ENCODE measurements around the gene KIF5C. TPM values are rescaled to one million over a fixed set of nuclear protein-coding genes. Genes with fewer than 3 reads are reported as not detected.

KIF5C gene
- total and polyA plus RNA-seq, 4 experiments from 2014 or later, result 3.0 to 21.3 (median 13.2) TPM

DNA sequence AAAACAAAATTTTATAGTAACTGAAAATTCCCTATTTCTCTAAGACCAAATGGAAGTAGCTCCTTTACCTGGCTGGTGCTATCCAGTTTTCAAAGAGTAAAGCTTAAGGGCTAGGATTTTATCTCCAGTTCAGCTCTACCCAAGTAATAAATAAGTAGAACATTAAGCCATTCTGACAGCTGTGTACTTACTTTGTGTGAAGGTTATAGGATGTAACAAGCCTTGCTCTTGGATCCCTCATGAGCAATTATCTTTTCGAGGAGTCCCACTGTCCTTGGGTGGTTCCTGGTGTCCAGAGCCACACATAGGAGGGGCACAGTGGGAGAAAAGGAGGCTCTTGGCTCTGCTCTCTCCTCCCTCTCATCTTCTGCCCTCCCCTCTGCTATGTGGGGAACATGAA is 45.5 kb downstream of the KIF5C start:
- Histone ChIP-seq H3K4me3 (ENCODE audit: low read length in 2 of 2) (no peak overlapping the region), H3K4me1 (ENCODE audit: insufficient read depth, low read length) (no peaks in the 10 kb centered on the region), H3K27me3 (ENCODE audit: insufficient read depth, low read length) (no peaks in the 10 kb centered on the region), H3K27ac (ENCODE audit: low read depth, low read length) (no peak overlapping the region), H3K9me3 (ENCODE audit: control insufficient read depth in 1 of 2, low read length in 2 of 2) (no peaks in the 10 kb centered on the region), H3K36me3 (ENCODE audit: insufficient read depth, low read length) (no peaks in the 10 kb centered on the region)
- ChIA-PET CTCF (ENCODE audit: partially characterized antibody) (no interaction called here), POLR2A (ENCODE audit: partially characterized antibody) (no interaction called here)
- Mint-ChIP-seq H3K4me3 (no peak overlapping the region), H3K36me3 (peaks cover 3 to 20% of the 10 kb centered on the region in 2 donors), H3K4me1 (peaks cover 4 to 10% (median 5%) of the 10 kb centered on the region in 4 donors), H3K9me3 (peaks cover 0 to 18% (median 7%) of the 10 kb centered on the region in 8 donors), H3K27ac (no peak overlapping the region), H3K27me3 (no peaks in the 10 kb centered on the region)
- intact Hi-C loops (cut with micrococcal nuclease), result no loop called here
- DNase-seq, result no peak

DNA sequence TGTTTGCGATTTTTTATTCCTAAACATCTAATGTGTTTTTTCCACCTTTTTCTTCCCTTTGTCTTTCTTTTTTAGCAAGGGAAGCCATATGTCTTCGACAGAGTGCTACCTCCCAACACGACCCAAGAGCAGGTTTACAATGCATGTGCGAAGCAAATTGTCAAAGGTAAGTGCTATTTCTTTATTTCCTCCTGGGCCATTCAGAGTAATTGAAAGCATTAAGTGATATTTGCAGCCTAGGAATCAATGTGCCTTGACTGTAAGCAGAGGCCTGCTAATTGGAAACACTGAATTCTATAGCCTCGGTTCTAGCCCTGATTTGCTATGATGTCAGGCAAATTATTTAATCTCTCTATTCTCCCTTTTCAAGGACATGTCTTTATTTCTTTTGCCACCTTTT is 47.0 kb downstream of the KIF5C start:
- Mint-ChIP-seq H3K27ac (peak overlapping the region in 1 of 7 donors; percentile 22), H3K27me3 (no peaks in the 10 kb centered on the region), H3K36me3 (peaks cover 5 to 18% of the 10 kb centered on the region in 2 donors), H3K4me1 (peaks cover 15 to 22% (median 16%) of the 10 kb centered on the region in 4 donors), H3K4me3 (no peak overlapping the region), H3K9me3 (peaks cover 0 to 18% (median 6%) of the 10 kb centered on the region in 8 donors)
- intact Hi-C loops (cut with micrococcal nuclease), result no loop called here
- H3K4me1 ChIP-seq (ENCODE audit: insufficient read depth, low read length), result peaks cover 13% of the 10 kb centered on the region
- no peak for DNase-seq
- H3K36me3 ChIP-seq (ENCODE audit: insufficient read depth, low read length), result no peaks in the 10 kb centered on the region
- ChIA-PET CTCF (ENCODE audit: partially characterized antibody) (no interaction called here), POLR2A (ENCODE audit: partially characterized antibody) (no interaction called here)
- H3K27me3 ChIP-seq (ENCODE audit: insufficient read depth, low read length), result no peaks in the 10 kb centered on the region
- no peaks in the 10 kb centered on the region for H3K9me3 ChIP-seq (ENCODE audit: control insufficient read depth in 1 of 2, low read length in 2 of 2)
- no peak overlapping the region for H3K27ac ChIP-seq (ENCODE audit: low read depth, low read length)
- no peak overlapping the region for H3K4me3 ChIP-seq (ENCODE audit: low read length in 2 of 2)

DNA sequence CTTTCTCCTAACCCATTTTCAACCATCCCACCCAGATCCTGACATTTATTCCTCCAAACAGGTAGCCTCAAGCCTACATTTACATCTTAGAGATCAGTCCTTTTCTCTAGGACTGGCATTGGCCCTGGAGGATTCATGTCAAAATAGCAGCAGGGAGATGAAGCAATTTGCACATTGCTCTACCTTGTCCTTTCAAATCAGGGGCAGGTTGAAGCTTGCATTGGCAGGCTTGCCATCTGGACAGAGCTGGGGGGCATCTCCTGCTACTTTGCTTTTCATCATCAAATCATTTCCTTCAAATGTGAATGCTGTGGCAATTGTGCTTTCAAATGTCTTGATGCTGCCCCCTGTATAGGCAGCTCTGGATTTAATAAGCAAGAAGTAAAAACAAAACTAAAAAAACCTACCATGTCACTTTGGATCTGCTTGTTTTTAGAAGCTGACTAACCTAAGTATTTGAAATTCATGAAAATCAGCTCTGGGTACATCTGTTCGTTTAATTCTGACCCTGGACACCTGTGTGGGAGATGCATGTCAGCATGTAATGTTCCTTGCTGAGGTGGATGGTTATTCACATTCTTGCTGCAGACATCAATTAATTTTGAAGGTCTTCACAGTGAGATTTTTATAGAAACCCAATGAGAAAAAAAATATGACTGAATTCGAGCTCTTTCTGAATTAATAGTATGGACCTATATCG is 47.9 kb downstream of the KIF5C start:
- no peaks in the 10 kb centered on the region for H3K36me3 ChIP-seq (ENCODE audit: insufficient read depth, low read length)
- CTCF ChIA-PET (ENCODE audit: partially characterized antibody), result no interaction called here
- POLR2A ChIA-PET (ENCODE audit: partially characterized antibody), result no interaction called here
- H3K27ac ChIP-seq (ENCODE audit: low read depth, low read length), result no peak overlapping the region
- no peaks in the 10 kb centered on the region for H3K27me3 Mint-ChIP-seq
- no peak for DNase-seq
- H3K27ac Mint-ChIP-seq, result peak overlapping the region in 2 of 7 donors; percentile 13 to 26
- H3K36me3 Mint-ChIP-seq, result peaks cover 6 to 10% of the 10 kb centered on the region in 2 donors
- H3K4me1 Mint-ChIP-seq, result peaks cover 19 to 30% (median 23%) of the 10 kb centered on the region in 4 donors
- H3K4me3 Mint-ChIP-seq, result no peak overlapping the region
- no peaks in the 10 kb centered on the region for H3K27me3 ChIP-seq (ENCODE audit: insufficient read depth, low read length)
- intact Hi-C loops (cut with micrococcal nuclease), result no loop called here
- peaks cover 0 to 13% (median 6%) of the 10 kb centered on the region in 8 donors for H3K9me3 Mint-ChIP-seq
- no peaks in the 10 kb centered on the region for H3K9me3 ChIP-seq (ENCODE audit: control insufficient read depth in 1 of 2, low read length in 2 of 2)
- H3K4me1 ChIP-seq (ENCODE audit: insufficient read depth, low read length), result peaks cover 20% of the 10 kb centered on the region
- no peak overlapping the region for H3K4me3 ChIP-seq (ENCODE audit: low read length in 2 of 2)

DNA sequence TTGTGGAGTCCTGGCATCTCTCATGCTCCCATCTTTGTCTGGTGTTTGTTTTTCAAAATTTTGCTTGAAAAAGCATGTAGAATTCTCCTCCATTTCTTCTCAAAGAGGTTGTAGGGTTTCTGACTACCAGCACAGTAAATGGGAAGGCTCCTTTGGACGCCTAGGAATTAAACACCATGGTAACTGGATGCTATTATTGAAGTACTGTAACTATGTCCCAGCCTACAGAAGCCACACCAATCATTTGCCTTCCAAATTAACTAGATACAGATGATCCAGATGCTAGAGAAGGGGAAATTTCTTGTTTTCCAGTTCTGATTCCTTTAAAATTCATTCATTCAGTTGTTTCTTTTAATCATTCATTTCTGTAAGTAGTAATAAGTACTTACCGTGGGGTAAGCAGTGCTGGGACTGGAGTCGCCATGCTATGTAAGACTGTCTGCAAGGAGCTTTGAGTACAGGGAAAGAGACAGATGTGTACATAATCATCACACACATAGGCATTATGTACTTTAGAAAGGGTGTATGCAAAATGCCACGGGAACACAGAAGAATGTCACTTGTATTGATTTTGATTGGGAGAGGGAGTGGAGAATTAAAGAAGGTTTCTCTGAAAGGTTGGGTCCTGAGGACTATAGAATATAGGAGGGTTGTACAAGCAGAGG is 49.6 kb downstream of the KIF5C start:
- Histone ChIP-seq H3K36me3 (ENCODE audit: insufficient read depth, low read length) (no peaks in the 10 kb centered on the region), H3K9me3 (ENCODE audit: control insufficient read depth in 1 of 2, low read length in 2 of 2) (no peaks in the 10 kb centered on the region), H3K27ac (ENCODE audit: low read depth, low read length) (no peak overlapping the region), H3K4me3 (ENCODE audit: low read length in 2 of 2) (no peak overlapping the region), H3K4me1 (ENCODE audit: insufficient read depth, low read length) (peaks cover 20% of the 10 kb centered on the region), H3K27me3 (ENCODE audit: insufficient read depth, low read length) (no peaks in the 10 kb centered on the region)
- ChIA-PET CTCF (ENCODE audit: partially characterized antibody) (interaction anchor here (1.4 kb wide), 1 partner anchor 14 kb away, joined by 3 read pairs; no protein-coding TSS in a partner anchor), POLR2A (ENCODE audit: partially characterized antibody) (no interaction called here)
- Mint-ChIP-seq H3K27ac (peak overlapping the region in 4 of 7 donors; percentile 4 to 26 (median 6)), H3K36me3 (peaks cover 3 to 6% of the 10 kb centered on the region in 2 donors), H3K27me3 (no peaks in the 10 kb centered on the region), H3K9me3 (peaks cover 0 to 1% (median 0%) of the 10 kb centered on the region in 8 donors), H3K4me1 (peaks cover 16 to 30% (median 21%) of the 10 kb centered on the region in 4 donors), H3K4me3 (peak overlapping the region in 3 of 8 donors; percentile 14 to 37 (median 37))
- intact Hi-C loops (cut with micrococcal nuclease), result loop anchor here (5.0 kb wide), 1 partner anchor 638 kb away; no protein-coding TSS in a partner anchor
- DNase-seq, result no peak

DNA sequence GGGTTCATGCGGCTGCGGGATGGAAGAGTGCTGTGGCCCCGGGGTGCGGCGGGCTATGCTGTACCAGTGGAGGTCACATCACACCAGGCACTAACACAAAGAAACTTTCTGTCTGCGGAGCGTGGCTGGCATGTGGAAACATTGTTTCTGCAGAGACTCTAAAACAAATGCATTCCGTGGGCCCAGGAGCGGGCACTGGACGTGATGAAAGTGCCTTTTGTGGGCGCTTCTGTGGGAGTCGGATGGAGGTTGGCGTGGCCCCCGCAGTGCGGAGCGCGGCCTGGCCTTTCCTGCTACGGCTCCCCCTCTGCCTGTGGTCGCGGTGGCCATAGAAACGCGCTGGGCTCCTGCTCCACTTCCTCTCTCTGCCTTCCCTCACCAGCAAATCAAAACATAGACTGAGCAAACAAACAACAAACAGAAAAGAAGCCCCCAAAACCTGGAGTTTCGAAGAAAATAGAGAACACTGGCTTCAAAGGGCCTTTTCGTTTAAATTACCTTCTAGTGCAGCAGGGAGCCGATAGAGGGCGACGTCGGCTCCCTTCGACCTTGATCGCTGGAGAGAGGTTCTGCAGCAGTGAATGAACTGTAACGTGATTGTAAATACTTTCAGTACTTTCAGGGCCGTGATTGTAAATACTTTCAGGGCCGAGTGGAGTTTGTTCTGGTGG is 51.4 kb downstream of the KIF5C start:
- CTCF ChIA-PET (ENCODE audit: partially characterized antibody), result interaction anchor here (1.2 to 2.0 kb wide), 9 partner anchors 14 to 91 kb away, joined by 3 to 8 read pairs (median 5); no protein-coding TSS in a partner anchor
- Histone ChIP-seq H3K36me3 (ENCODE audit: insufficient read depth, low read length) (no peaks in the 10 kb centered on the region), H3K4me1 (ENCODE audit: insufficient read depth, low read length) (peaks cover 20% of the 10 kb centered on the region), H3K4me3 (ENCODE audit: low read length in 2 of 2) (peak overlapping the region in 1 of 2 donors; percentile 39), H3K27me3 (ENCODE audit: insufficient read depth, low read length) (no peaks in the 10 kb centered on the region), H3K27ac (ENCODE audit: low read depth, low read length) (peak overlapping the region; percentile 25), H3K9me3 (ENCODE audit: control insufficient read depth in 1 of 2, low read length in 2 of 2) (no peaks in the 10 kb centered on the region)
- Mint-ChIP-seq H3K9me3 (peaks cover 0 to 1% (median 0%) of the 10 kb centered on the region in 8 donors), H3K27me3 (no peaks in the 10 kb centered on the region), H3K4me3 (peak overlapping the region; percentile 84 to 95 (median 88)), H3K36me3 (peaks cover 11 to 12% of the 10 kb centered on the region in 2 donors), H3K4me1 (peaks cover 16 to 30% (median 21%) of the 10 kb centered on the region in 4 donors), H3K27ac (peak overlapping the region; percentile 72 to 94 (median 93))
- POLR2A ChIA-PET (ENCODE audit: partially characterized antibody), result interaction anchor here (0.8 to 1.2 kb wide), 2 partner anchors 10 to 49 kb away, joined by 3 read pairs; no protein-coding TSS in a partner anchor
- DNase-seq, result peak; percentile 43 to 59 (median 56)
- intact Hi-C loops (cut with micrococcal nuclease), result loop anchor here (1.0 to 5.0 kb wide), 4 partner anchors 51 to 636 kb away; partner anchors contain the start of genes EPC2 and KIF5C

DNA sequence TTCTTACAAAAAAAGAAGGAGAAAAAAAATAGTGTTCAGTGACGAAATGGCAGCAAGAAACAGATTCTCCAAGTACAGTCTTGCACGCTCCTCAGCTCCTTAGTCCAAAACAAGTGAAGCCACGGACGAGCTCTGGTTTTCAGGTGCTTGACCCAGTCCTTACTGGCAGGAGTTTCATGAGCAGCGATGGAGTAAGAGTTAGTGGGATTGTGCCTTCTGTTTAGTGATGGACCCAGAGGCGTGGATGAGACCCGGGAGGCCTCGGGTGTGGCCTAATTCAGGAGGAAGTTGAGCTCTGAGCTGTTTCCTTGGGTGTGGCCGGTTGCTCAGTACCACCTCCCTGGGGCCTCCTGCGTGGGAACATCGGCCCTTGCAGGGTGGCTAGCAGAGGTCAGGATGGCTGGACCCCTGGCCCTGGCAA is 52.0 kb downstream of the KIF5C start:
- Mint-ChIP-seq H3K4me1 (peaks cover 16 to 30% (median 21%) of the 10 kb centered on the region in 4 donors), H3K9me3 (peaks cover 0 to 1% (median 0%) of the 10 kb centered on the region in 8 donors), H3K27me3 (no peaks in the 10 kb centered on the region), H3K36me3 (peaks cover 12 to 13% of the 10 kb centered on the region in 2 donors), H3K4me3 (peak overlapping the region; percentile 84 to 95 (median 88)), H3K27ac (peak overlapping the region; percentile 72 to 94 (median 93))
- no peaks in the 10 kb centered on the region for H3K36me3 ChIP-seq (ENCODE audit: insufficient read depth, low read length)
- H3K27me3 ChIP-seq (ENCODE audit: insufficient read depth, low read length), result no peaks in the 10 kb centered on the region
- no peaks in the 10 kb centered on the region for H3K9me3 ChIP-seq (ENCODE audit: control insufficient read depth in 1 of 2, low read length in 2 of 2)
- CTCF ChIA-PET (ENCODE audit: partially characterized antibody), result interaction anchor here (0.6 to 2.0 kb wide), 13 partner anchors 8 to 635 kb away, joined by 3 to 8 read pairs (median 4); no protein-coding TSS in a partner anchor
- peaks cover 20% of the 10 kb centered on the region for H3K4me1 ChIP-seq (ENCODE audit: insufficient read depth, low read length)
- DNase-seq, result peak in 4 of 5 donors; percentile 32 to 47 (median 36)
- H3K27ac ChIP-seq (ENCODE audit: low read depth, low read length), result peak overlapping the region; percentile 25
- POLR2A ChIA-PET (ENCODE audit: partially characterized antibody), result interaction anchor here (0.7 to 1.2 kb wide), 3 partner anchors 9 to 50 kb away, joined by 3 read pairs; no protein-coding TSS in a partner anchor
- H3K4me3 ChIP-seq (ENCODE audit: low read length in 2 of 2), result peak overlapping the region; percentile 37 to 39
- intact Hi-C loops (cut with micrococcal nuclease), result loop anchor here (1.0 to 5.0 kb wide), 4 partner anchors 52 to 635 kb away; partner anchors contain the start of genes EPC2 and KIF5C
